Mesodermal cell (in vitro differentiated cells): ENCODE results near the gene STK32B.

Source experiments
- H3K27ac ChIP-seq: 2 replicates; pipeline ENCODE4 v1.7.0; 2013; ENCODE audit warnings: mild to moderate bottlenecking, low read depth, low read length, moderate library complexity; ENCODE audit not compliant: severe bottlenecking
- H3K36me3 ChIP-seq: 2 replicates; pipeline ENCODE4 v1.7.1; 2013; ENCODE audit warnings: mild to moderate bottlenecking, low read length, moderate library complexity; ENCODE audit not compliant: control insufficient read depth, insufficient read depth
- H3K4me1 ChIP-seq: one replicate; pipeline ENCODE4 v1.7.1; 2013; ENCODE audit warnings: mild to moderate bottlenecking, low read length; ENCODE audit not compliant: insufficient read depth, control insufficient read depth, poor library complexity, severe bottlenecking
- H3K4me3 ChIP-seq: 2 replicates; pipeline ENCODE4 v1.7.0; 2013; ENCODE audit warnings: low read length, control low read depth, mild to moderate bottlenecking; ENCODE audit not compliant: insufficient read depth, poor library complexity, severe bottlenecking; ENCODE audit errors: extremely low read depth
- H3K9me3 ChIP-seq: 2 replicates; pipeline ENCODE4 v1.7.1; 2013; ENCODE audit warnings: mild to moderate bottlenecking, low read length, moderate library complexity; ENCODE audit not compliant: control insufficient read depth
- WGBS, 2 experiments: methylation state at CpG; one replicate each; pipeline ENCODE4 v1.1.5; 2013; ENCODE audit warnings: missing lambda C conversion rate in 2 of 2; ENCODE audit not compliant: insufficient coverage in 2 of 2; 5-methylcytosine and 5-hydroxymethylcytosine counted together

Gene STK32B

GRCh38 chr4:5451243-5451642 is 400.0 kb downstream of the STK32B start:
- Histone ChIP-seq H3K27ac (no peak overlapping the region), H3K4me3 (no peak overlapping the region), H3K36me3 (no peaks in the 10 kb centered on the region), H3K9me3 (no peaks in the 10 kb centered on the region), H3K4me1 (no peaks in the 10 kb centered on the region)
- 90 to 92% methylated on average over 2 of the region's 4 CpGs for WGBS, 2 experiments

GRCh38 chr4:5452156-5452555 is 400.9 kb downstream of the STK32B start:
- no peaks in the 10 kb centered on the region for H3K4me1 ChIP-seq
- H3K4me3 ChIP-seq: no peak overlapping the region
- H3K9me3 ChIP-seq: no peaks in the 10 kb centered on the region
- no peak overlapping the region for H3K27ac ChIP-seq
- H3K36me3 ChIP-seq: no peaks in the 10 kb centered on the region
- 87 to 90% methylated on average over 6 to 7 of the region's 7 CpGs for WGBS, 2 experiments

DNA sequence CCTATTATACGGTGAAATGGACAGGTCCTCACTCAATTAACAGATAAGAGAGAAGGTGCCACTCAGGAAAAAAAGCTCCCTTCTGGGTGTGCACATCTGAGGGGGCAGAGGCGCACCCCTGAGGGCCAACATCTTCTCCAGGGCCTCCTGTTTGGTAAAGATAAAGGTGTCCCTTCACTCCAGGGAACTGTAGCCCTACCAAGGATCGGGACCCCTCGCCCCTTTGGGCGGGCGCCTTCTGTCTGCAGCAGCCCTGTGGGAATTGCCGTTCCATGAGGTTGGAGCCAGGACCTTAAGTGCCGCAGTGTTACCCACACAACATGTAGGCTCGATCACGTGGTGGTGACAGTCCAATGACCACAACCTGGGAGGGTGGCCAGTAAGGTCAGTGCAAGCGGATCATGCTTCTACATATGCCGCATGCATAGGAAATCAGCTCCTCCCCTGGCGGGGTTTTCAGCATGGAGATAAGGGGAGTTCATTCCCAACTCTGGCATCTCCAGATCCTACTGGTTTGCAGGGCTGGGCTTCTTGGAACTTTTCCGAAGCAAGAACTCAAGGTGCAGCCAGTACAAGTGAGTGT is 403.8 kb downstream of the STK32B start:
- Histone ChIP-seq H3K36me3 (no peaks in the 10 kb centered on the region), H3K9me3 (no peaks in the 10 kb centered on the region), H3K27ac (no peak overlapping the region), H3K4me3 (no peak overlapping the region), H3K4me1 (no peaks in the 10 kb centered on the region)
- WGBS, 2 experiments: 92 to 97% methylated on average over 12 to 13 of the region's 14 CpGs

DNA sequence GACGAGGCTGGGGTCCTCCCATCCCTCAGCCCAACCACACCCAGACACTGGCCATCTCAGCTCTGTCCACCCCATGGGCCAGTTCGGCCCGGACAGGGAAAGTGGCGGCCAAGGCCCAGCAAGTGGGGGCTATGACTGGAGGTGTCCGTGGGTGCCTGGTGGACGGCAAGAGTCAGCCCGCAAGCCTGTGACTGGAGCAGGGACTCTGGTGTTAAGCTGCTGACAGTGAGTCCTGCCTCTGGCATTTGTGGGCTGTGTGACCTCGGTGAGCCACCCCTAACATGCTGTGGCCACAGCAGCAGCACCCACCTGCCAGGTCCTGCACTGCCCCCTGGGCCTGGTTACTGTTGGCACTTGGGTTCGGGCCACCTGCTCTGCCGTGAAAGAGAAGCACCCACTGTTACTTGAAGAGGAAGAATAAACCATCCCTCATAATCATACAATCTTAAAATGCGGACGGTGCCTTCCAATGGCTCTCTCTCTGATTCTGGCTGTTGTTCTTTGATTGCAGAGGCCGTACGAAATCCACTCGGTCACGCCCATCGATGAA is 405.1 kb downstream of the STK32B start:
- Histone ChIP-seq H3K4me1 (no peaks in the 10 kb centered on the region), H3K36me3 (no peaks in the 10 kb centered on the region), H3K27ac (no peak overlapping the region), H3K9me3 (no peaks in the 10 kb centered on the region), H3K4me3 (no peak overlapping the region)
- WGBS, 2 experiments: 88 to 97% methylated on average over 16 of the region's 17 CpGs

DNA sequence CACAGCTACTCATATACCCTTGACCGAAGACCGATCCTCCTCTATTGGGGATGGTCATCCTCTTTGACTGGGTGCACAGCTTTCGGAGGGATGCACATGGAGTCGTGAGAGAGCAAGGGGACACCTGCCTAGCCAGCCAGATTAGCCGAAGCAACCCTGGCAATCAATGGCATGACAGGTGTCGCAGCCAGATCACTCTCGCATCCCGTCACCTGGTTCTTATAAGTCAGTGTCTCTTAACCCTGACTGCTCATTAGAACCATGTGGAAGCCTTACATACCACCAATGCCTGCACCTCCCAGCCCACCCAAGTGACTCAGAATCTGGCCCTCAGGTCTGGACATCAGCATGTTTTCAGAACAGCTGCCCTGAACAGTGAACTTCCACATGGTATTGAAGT is 407.4 kb downstream of the STK32B start:
- H3K36me3 ChIP-seq: no peaks in the 10 kb centered on the region
- H3K4me3 ChIP-seq: no peak overlapping the region
- 83 to 94% methylated on average over 7 to 8 of the region's 8 CpGs for WGBS, 2 experiments
- H3K27ac ChIP-seq: no peak overlapping the region
- H3K4me1 ChIP-seq: no peaks in the 10 kb centered on the region
- H3K9me3 ChIP-seq: no peaks in the 10 kb centered on the region

- Histone ChIP-seq H3K4me1 (no peaks in the 10 kb centered on the region), H3K9me3 (no peaks in the 10 kb centered on the region), H3K27ac (no peak overlapping the region), H3K4me3 (no peak overlapping the region), H3K36me3 (no peaks in the 10 kb centered on the region)
- 90 to 93% methylated on average over 1 to 2 of the region's 3 CpGs for WGBS, 2 experiments
Observed at GRCh38 chr4:5459236-5459635, 408.0 kb downstream of the STK32B start.

DNA sequence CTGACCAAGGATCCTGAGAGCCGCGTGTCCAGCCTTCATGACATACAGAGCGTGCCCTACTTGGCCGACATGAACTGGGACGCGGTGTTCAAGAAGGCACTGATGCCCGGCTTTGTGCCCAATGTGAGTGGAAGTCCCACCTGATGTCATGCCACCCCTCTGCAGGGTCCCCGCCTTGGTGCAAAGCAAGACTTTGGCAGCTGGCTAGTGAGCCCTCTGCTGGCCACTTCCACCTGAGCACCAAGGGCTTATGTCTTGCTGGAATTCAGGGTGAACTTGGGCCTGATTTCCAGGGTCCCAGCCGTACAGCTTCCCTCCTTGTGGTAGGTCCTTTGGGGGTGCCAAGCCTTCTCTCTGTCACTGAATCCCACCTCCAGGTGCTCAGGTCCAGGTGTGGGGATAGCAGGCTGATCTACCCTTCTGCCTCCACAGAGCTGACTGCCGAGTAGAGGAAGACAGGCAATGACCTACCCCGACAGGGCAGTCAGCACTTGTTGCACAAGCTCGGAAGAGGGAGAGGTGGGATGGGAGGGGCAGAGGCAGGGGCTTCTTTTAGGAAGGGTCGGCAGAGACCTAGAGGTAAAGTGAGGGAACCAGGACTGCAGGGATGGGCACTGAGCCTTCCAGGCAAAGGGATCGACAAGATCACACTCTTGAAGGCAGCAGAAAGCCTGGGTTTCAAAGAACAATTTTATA is 409.0 kb downstream of the STK32B start:
- no peaks in the 10 kb centered on the region for H3K36me3 ChIP-seq
- no peak overlapping the region for H3K4me3 ChIP-seq
- H3K9me3 ChIP-seq: no peaks in the 10 kb centered on the region
- WGBS, 2 experiments: 81 to 86% methylated on average over 11 to 13 of the region's 14 CpGs
- H3K4me1 ChIP-seq: no peaks in the 10 kb centered on the region
- no peak overlapping the region for H3K27ac ChIP-seq

GRCh38 chr4:5461477-5461876 is 410.2 kb downstream of the STK32B start:
- Histone ChIP-seq H3K4me3 (no peak overlapping the region), H3K27ac (no peak overlapping the region), H3K36me3 (no peaks in the 10 kb centered on the region), H3K4me1 (no peaks in the 10 kb centered on the region), H3K9me3 (no peaks in the 10 kb centered on the region)
- 78 to 92% methylated on average over 13 of the region's 13 CpGs for WGBS, 2 experiments

GRCh38 chr4:5462254-5462835 is 411.1 kb downstream of the STK32B start:
- Histone ChIP-seq H3K4me3 (no peak overlapping the region), H3K4me1 (no peaks in the 10 kb centered on the region), H3K36me3 (no peaks in the 10 kb centered on the region), H3K27ac (no peak overlapping the region), H3K9me3 (no peaks in the 10 kb centered on the region)
- 85% methylated on average over 5 to 6 of the region's 7 CpGs for WGBS, 2 experiments

DNA sequence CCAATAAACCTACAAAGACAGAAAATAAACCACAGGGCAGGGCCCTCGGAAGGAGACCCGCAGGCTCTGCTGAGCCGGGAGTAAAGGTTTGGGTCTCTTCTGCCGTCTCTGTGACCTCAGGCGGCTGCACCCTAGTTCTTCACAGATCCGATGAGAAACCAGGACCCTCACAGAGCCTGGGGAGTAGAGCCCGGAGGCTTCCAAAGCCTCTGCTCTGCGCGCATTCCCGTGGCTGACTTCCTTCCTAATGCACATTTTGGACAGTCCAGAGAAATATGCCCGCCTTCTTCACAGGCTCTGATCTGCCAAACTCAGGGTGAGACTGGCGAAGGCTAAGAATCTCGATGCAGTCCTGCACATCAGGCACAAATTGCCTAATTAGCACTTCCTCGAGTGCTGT is 411.6 kb downstream of the STK32B start:
- WGBS, 2 experiments: 80 to 87% methylated on average over 11 to 14 of the region's 14 CpGs
- H3K36me3 ChIP-seq: no peaks in the 10 kb centered on the region
- H3K4me1 ChIP-seq: no peaks in the 10 kb centered on the region
- no peak overlapping the region for H3K27ac ChIP-seq
- H3K9me3 ChIP-seq: no peaks in the 10 kb centered on the region
- H3K4me3 ChIP-seq: no peak overlapping the region

GRCh38 chr4:5463361-5463760 is 412.1 kb downstream of the STK32B start:
- H3K27ac ChIP-seq: no peak overlapping the region
- H3K36me3 ChIP-seq: no peaks in the 10 kb centered on the region
- no peaks in the 10 kb centered on the region for H3K4me1 ChIP-seq
- 89 to 100% methylated on average over 1 of the region's 1 CpG for WGBS, 2 experiments
- H3K4me3 ChIP-seq: no peak overlapping the region
- H3K9me3 ChIP-seq: no peaks in the 10 kb centered on the region
